ENCODE results near the gene NDUFB11.
A peak's percentile ranks its signal among the peaks of the same experiment; 100 is the strongest.

DNA sequence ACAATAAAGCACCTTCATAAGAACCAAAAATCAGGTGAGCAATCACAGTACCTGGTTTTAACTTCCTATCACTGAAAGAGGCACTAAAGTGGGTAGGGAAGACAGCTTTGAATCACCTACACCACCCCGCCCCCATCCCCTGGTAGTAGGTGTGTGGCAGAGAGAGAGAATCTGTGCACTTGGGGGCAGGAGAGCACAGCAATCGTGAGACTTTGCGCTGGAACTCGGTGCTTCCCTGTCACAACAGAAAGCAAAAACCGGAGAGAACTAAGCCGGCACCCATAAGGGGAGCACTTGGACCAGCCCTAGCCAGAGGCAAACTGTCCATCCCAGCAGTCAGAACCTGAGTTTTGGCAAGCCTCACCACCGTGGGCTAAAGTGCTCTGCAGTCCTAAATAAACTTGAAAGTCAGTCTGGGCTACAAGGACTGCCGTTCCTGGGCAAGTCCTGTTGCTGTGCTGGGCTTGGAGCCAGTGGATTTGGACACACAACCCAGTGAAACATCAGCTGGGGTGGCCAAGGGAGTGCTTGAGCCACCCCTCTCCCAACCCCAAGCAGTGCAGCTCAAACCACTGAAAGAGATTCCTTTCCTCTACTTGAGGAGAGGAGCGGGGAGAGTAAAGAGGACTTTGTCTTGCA, 32.1 kb downstream of the NDUFB11 start:
- peak in 1 of 2 donors; percentile 32 for TF ChIP-seq POLR2A (IDR thresholded peaks at IDR 0.05)
- TF ChIP-seq, protein P1, sequence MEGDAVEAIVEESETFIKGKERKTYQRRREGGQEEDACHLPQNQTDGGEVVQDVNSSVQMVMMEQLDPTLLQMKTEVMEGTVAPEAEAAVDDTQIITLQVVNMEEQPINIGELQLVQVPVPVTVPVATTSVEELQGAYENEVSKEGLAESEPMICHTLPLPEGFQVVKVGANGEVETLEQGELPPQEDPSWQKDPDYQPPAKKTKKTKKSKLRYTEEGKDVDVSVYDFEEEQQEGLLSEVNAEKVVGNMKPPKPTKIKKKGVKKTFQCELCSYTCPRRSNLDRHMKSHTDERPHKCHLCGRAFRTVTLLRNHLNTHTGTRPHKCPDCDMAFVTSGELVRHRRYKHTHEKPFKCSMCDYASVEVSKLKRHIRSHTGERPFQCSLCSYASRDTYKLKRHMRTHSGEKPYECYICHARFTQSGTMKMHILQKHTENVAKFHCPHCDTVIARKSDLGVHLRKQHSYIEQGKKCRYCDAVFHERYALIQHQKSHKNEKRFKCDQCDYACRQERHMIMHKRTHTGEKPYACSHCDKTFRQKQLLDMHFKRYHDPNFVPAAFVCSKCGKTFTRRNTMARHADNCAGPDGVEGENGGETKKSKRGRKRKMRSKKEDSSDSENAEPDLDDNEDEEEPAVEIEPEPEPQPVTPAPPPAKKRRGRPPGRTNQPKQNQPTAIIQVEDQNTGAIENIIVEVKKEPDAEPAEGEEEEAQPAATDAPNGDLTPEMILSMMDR (IDR thresholded peaks at IDR 0.05), result peak in 4 of 6 experiments; percentile 15 to 49 (median 30)
